PC-9 (cell line): ENCODE data around the gene HEPHL1. TPM values are rescaled to one million over a fixed set of nuclear protein-coding genes. Genes with fewer than 3 reads are reported as not detected.

Experiments
- BruUV-seq: library from RNA; stranded (reverse); fragments of 400-500 nt; replicated peaks from 2 replicates; lab custom pipeline; 2021; lab: Mats Ljungman, UMichigan
- CTCF ChIA-PET: fragments of 300-600 bp; sonication (Branson Sonifier 250); formaldehyde crosslinking; loops from one replicate; lab custom pipeline; 2022; ENCODE audit warnings: antibody characterized with exemption; lab: Charles Lee
- POLR2A ChIA-PET: fragments of 300-600 bp; sonication (Branson Sonifier 250); formaldehyde crosslinking; loops from one replicate; lab custom pipeline; 2022; ENCODE audit warnings: antibody characterized with exemption; ENCODE audit not compliant: unreplicated experiment; lab: Charles Lee
- DNase-seq, 2 experiments: peaks; one replicate each; pipeline versions ENCODE4 v3.0.0 to v3.0.0-alpha.2; 2015 to 2022; ENCODE audit warnings: mixed read lengths in 1 of 2
- H2AFZ ChIP-seq: fragments of 200-600 bp; sonication (generic); 2 replicates; pipeline ENCODE4 v1.8.1; 2017; ENCODE audit warnings: antibody characterized with exemption
- H3F3A ChIP-seq: fragments of 200-600 bp; sonication (generic); 2 replicates; pipeline ENCODE4 v1.8.1; 2017; ENCODE audit warnings: antibody characterized with exemption, mild to moderate bottlenecking, low read depth; ENCODE audit not compliant: insufficient read depth
- H3K27ac ChIP-seq: fragments of 200-600 bp; sonication (generic); 2 replicates; pipeline ENCODE4 v1.6.1; 2016; ENCODE audit warnings: mixed run types
- H3K27me3 ChIP-seq: fragments of 200-600 bp; sonication (generic); 2 replicates; pipeline ENCODE4 v1.6.1; 2016; ENCODE audit warnings: low read depth, mixed run types; ENCODE audit not compliant: insufficient read depth
- H3K36me3 ChIP-seq: fragments of 200-600 bp; sonication (generic); 2 replicates; pipeline ENCODE4 v1.6.1; 2016; ENCODE audit warnings: low read depth, mixed run types
- H3K4me1 ChIP-seq: fragments of 200-600 bp; sonication (generic); replicated peaks from 2 replicates; pipeline ENCODE4 v1.6.1; 2016; ENCODE audit warnings: mixed run types; ENCODE audit not compliant: insufficient read depth
- H3K4me2 ChIP-seq: fragments of 200-600 bp; sonication (generic); 2 replicates; pipeline ENCODE4 v1.6.1; 2017; ENCODE audit warnings: mixed run types
- H3K4me3 ChIP-seq: fragments of 200-600 bp; sonication (generic); 2 replicates; pipeline ENCODE4 v1.6.1; 2016; ENCODE audit warnings: mixed run types
- H3K79me2 ChIP-seq: fragments of 200-600 bp; sonication (generic); 2 replicates; pipeline ENCODE4 v1.6.1; 2017; ENCODE audit warnings: low read depth, mixed run types
- H3K9me2 ChIP-seq: fragments of 200-600 bp; sonication (generic); 2 replicates; pipeline ENCODE4 v1.8.1; 2017; ENCODE audit warnings: mild to moderate bottlenecking; ENCODE audit not compliant: insufficient read depth
- H3K9me3 ChIP-seq: fragments of 200-600 bp; sonication (generic); 2 replicates; pipeline ENCODE4 v1.8.1; 2016; ENCODE audit warnings: low read depth; ENCODE audit not compliant: insufficient read depth
- H4K20me1 ChIP-seq: fragments of 200-600 bp; sonication (generic); 2 replicates; pipeline ENCODE4 v1.8.1; 2017; ENCODE audit not compliant: insufficient read depth
- EZH2 ChIP-seq: fragments of 200-600 bp; sonication (generic); IDR thresholded peaks from 2 replicates; pipeline ENCODE4 v1.8.0; 2017; ENCODE audit warnings: antibody characterized with exemption, low read depth
- intact Hi-C: fragments of 100-400 bp; cut with micrococcal nuclease; formaldehyde crosslinking; loops from one replicate; pipeline ENCODE4 v1.10.0; 2022; ENCODE audit not compliant: unreplicated experiment
- total RNA-seq: library from RNA; stranded (reverse); gene quantifications from 2 replicates; pipeline ENCODE4 v1.2.3, GENCODE V29; 2021
- TF ChIP-seq, protein P1 (sequence below): fragments of 200-600 bp; sonication (generic); conservative IDR thresholded peaks from 2 replicates; pipeline ENCODE4 v1.6.1; 2017; ENCODE audit warnings: mixed run types, antibody characterized with exemption, mild to moderate bottlenecking, moderate library complexity

Gene HEPHL1
- total RNA-seq, 1 experiment from 2014 or later = not detected

DNA sequence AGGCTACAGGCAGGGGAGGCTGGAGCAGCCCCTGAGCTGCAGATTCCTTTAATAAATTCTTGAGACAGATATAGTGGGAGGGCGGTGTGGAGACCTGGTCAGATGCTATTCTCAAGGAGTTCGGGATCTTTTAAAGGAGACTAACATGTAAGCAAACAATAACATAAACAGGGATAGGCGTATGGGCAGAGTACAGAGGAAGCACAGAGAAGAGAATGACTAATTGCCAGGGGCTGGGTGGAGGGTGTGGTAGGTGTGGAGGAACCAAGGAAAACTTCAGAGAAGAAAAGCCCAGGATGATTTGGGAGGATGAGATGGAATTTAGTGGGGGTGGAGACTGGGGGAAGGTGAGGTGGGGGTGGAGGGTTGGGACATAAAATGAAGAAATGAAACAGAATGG, 9.7 kb upstream of the HEPHL1 start:
- Histone ChIP-seq H3K4me2 (peak overlapping the region; percentile 13; the same call in 1 of the 2 replicates), H3K27ac (no peak overlapping the region), H2AFZ (no peak overlapping the region), H3K9me3 (peaks cover 8% of the 10 kb centered on the region), H3K4me1 (peaks cover 5% of the 10 kb centered on the region; the same call in 1 of the 2 replicates), H3K36me3 (no peaks in the 10 kb centered on the region), H3K4me3 (no peak overlapping the region), H3K79me2 (no peaks in the 10 kb centered on the region), H4K20me1 (no peaks in the 10 kb centered on the region), H3F3A (no peaks in the 10 kb centered on the region), H3K27me3 (no peaks in the 10 kb centered on the region), H3K9me2 (no peaks in the 10 kb centered on the region)
- TF ChIP-seq, protein P1, sequence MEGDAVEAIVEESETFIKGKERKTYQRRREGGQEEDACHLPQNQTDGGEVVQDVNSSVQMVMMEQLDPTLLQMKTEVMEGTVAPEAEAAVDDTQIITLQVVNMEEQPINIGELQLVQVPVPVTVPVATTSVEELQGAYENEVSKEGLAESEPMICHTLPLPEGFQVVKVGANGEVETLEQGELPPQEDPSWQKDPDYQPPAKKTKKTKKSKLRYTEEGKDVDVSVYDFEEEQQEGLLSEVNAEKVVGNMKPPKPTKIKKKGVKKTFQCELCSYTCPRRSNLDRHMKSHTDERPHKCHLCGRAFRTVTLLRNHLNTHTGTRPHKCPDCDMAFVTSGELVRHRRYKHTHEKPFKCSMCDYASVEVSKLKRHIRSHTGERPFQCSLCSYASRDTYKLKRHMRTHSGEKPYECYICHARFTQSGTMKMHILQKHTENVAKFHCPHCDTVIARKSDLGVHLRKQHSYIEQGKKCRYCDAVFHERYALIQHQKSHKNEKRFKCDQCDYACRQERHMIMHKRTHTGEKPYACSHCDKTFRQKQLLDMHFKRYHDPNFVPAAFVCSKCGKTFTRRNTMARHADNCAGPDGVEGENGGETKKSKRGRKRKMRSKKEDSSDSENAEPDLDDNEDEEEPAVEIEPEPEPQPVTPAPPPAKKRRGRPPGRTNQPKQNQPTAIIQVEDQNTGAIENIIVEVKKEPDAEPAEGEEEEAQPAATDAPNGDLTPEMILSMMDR = no peak
- TF ChIP-seq EZH2 = no peak
- CTCF ChIA-PET = no interaction called here
- intact Hi-C loops = no loop called here
- no peak for DNase-seq
- POLR2A ChIA-PET = no interaction called here
- BruUV-seq = no TSS peak

DNA sequence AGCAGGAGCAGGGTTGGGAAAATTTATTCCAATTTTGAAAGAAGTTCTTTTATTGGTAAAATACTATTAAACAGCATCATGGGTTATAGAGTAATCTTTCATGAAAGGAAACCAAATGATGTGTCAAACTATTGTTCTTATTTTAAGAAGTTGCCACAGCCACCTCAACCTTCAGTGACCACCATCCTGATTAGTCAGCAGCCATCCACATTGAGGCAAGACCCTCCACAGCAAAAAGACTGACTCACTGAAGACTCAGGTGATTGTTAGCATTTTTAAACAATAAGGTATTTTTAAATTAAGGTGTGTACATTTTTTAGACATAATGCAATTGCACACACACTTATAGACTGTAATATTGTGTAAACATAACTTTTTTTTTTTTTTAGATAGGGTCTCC, 3.7 kb upstream of the HEPHL1 start:
- peaks cover 8% of the 10 kb centered on the region for H3K9me3 ChIP-seq
- peaks cover 5% of the 10 kb centered on the region for H3F3A ChIP-seq
- H3K79me2 ChIP-seq = no peaks in the 10 kb centered on the region
- TF ChIP-seq, protein P1 = no peak
- no peak for TF ChIP-seq EZH2
- H2AFZ ChIP-seq = 0 out of 2 replicates have a peak overlapping the region, but pooled peaks have one; percentile 3
- no peaks in the 10 kb centered on the region for H4K20me1 ChIP-seq
- peaks cover 29% of the 10 kb centered on the region for H3K4me1 ChIP-seq
- ChIA-PET CTCF (no interaction called here), POLR2A (no interaction called here)
- no peaks in the 10 kb centered on the region for H3K36me3 ChIP-seq
- H3K27ac ChIP-seq = peak overlapping the region; percentile 28; the same call in 1 of the 2 replicates
- BruUV-seq = no TSS peak
- intact Hi-C loops = no loop called here
- DNase-seq = peak in 1 of 2 experiments; percentile 76
- H3K9me2 ChIP-seq = no peaks in the 10 kb centered on the region
- H3K4me3 ChIP-seq = no peak overlapping the region
- no peak overlapping the region for H3K4me2 ChIP-seq
- H3K27me3 ChIP-seq = no peaks in the 10 kb centered on the region

DNA sequence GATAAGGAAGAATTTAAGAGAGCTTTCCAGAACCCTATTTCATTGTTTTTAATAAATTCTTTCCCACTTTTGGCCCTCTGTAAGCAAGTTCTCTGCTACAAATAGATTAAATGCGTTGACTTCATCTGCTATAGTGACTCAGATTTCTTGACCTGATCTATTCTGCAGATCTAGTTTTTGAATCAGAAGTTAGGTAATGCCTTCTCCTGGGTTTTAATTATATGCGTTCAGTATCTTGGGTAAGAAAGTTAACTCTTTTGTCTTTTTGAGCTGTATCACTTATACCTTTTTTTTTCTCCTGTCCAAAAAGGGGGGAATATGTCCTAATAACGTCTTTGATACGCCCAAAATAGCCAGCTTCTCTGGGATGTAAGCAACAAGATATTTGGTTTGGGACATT, 2.4 kb upstream of the HEPHL1 start:
- H3K27ac ChIP-seq = no peak overlapping the region
- DNase-seq = no peak
- H3F3A ChIP-seq = peaks cover 5% of the 10 kb centered on the region
- BruUV-seq = no TSS peak
- H4K20me1 ChIP-seq = no peaks in the 10 kb centered on the region
- H3K79me2 ChIP-seq = no peaks in the 10 kb centered on the region
- H2AFZ ChIP-seq = no peak overlapping the region
- H3K36me3 ChIP-seq = no peaks in the 10 kb centered on the region
- POLR2A ChIA-PET = no interaction called here
- no peak overlapping the region for H3K4me2 ChIP-seq
- peaks cover 2% of the 10 kb centered on the region for H3K9me3 ChIP-seq
- H3K4me1 ChIP-seq = peaks cover 29% of the 10 kb centered on the region
- CTCF ChIA-PET = interaction anchor here (0.6 kb wide), 1 partner anchor 32 kb away, joined by 5 read pairs; no protein-coding TSS in a partner anchor
- H3K4me3 ChIP-seq = no peak overlapping the region
- TF ChIP-seq, protein P1 = no peak
- no peak for TF ChIP-seq EZH2
- intact Hi-C loops = no loop called here
- H3K9me2 ChIP-seq = no peaks in the 10 kb centered on the region
- H3K27me3 ChIP-seq = no peaks in the 10 kb centered on the region
